Fibroblast of lung (primary cell): ENCODE measurements around the gene ITGAE.

ENCODE experiments used
- EZH2 ChIP-seq: IDR thresholded peaks from 2 replicates; pipeline ENCODE4 v1.5.1; 2012; ENCODE audit warnings: low read length, control low read depth, mild to moderate bottlenecking; ENCODE audit errors: missing control alignments
- TF ChIP-seq, protein P1 (sequence below), 2 donors: IDR thresholded peaks in 1 of 2; conservative IDR thresholded peaks in 1 of 2; 1 replicate in 1 of 2; 2 replicates in 1 of 2; pipeline ENCODE4 v1.5.1; 2011 to 2012; ENCODE audit warnings: low read length in 2 of 2, control low read depth in 1 of 2, inconsistent platforms in 1 of 2, low read depth in 1 of 2, mild to moderate bottlenecking in 1 of 2

DNA sequence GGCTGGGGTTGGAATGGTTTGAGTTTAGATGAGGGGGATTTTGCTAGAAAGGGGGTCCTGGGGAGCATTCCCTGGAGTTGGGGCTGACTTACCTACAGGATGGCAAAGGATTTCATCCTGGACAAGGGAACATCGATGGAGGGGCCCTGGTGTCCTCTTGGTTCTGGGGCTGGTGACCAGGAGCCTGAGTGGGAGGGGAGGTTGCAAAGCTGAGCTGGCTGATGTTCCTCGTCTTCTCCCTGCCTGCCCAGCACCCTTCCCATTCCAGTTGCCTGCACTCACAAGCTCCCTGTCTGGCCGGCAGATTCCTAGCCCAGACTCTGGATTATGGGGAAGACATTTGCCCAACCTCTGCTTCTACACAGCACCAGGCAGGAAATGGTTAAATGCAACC is 37.2 kb downstream of the ITGAE start:
- TF ChIP-seq, protein P1, sequence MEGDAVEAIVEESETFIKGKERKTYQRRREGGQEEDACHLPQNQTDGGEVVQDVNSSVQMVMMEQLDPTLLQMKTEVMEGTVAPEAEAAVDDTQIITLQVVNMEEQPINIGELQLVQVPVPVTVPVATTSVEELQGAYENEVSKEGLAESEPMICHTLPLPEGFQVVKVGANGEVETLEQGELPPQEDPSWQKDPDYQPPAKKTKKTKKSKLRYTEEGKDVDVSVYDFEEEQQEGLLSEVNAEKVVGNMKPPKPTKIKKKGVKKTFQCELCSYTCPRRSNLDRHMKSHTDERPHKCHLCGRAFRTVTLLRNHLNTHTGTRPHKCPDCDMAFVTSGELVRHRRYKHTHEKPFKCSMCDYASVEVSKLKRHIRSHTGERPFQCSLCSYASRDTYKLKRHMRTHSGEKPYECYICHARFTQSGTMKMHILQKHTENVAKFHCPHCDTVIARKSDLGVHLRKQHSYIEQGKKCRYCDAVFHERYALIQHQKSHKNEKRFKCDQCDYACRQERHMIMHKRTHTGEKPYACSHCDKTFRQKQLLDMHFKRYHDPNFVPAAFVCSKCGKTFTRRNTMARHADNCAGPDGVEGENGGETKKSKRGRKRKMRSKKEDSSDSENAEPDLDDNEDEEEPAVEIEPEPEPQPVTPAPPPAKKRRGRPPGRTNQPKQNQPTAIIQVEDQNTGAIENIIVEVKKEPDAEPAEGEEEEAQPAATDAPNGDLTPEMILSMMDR (conservative IDR thresholded peaks at IDR 0.05 in 1 of 2, IDR thresholded peaks at IDR 0.05 in 1 of 2; ENCODE audit: low read depth in 1 of 2, low read length in 2 of 2): no peak
- no peak for TF ChIP-seq EZH2
